GM18508 (cell line): ENCODE results near the gene PINK1.

Experiments
- ATAC-seq: cut with Tn5 transposase; IDR thresholded peaks from one replicate; pipeline ENCODE4 v1.9.1; 2021; ENCODE audit warnings: moderate number of reproducible peaks; ENCODE audit not compliant: insufficient read depth, unreplicated experiment

PINK1 gene

GRCh38 chr1:20699558-20699957, 66.3 kb downstream of the PINK1 start:
- ATAC-seq, result no peak

GRCh38 chr1:20700636-20701215, 67.5 kb downstream of the PINK1 start:
- ATAC-seq, result no peak
